Activated T-cell treated with anti-CD3 and anti-CD28 coated beads for 4 hours (primary cell): Measurements from ENCODE around the gene DDR1.
"Not testable (repeated sequence)": the region's sequence is repeated elsewhere in the genome, so short reads cannot be mapped to it uniquely, and the experiment has no call there.

Experiments
- DNase-seq: peaks from one replicate; pipeline ENCODE4 v3.0.0-alpha.2; 2020

DDR1 gene

GRCh38 chr6:30922447-30922852, 38.1 kb downstream of the DDR1 start:
- DNase-seq, result no peak

GRCh38 chr6:30924040-30924627, 39.8 kb downstream of the DDR1 start:
- not testable (repeated sequence) for DNase-seq

- DNase-seq, result no peak
These were observed 42.3 kb downstream of the DDR1 start for GRCh38 chr6:30926644-30927043.

GRCh38 chr6:30927080-30927479, 42.8 kb downstream of the DDR1 start:
- DNase-seq, result not testable (repeated sequence)

- no peak for DNase-seq
These were observed 44.4 kb downstream of the DDR1 start for GRCh38 chr6:30928677-30929076.

GRCh38 chr6:30930506-30930905, 46.2 kb downstream of the DDR1 start:
- DNase-seq, result no peak

- no peak for DNase-seq
These were observed 47.0 kb downstream of the DDR1 start for GRCh38 chr6:30931272-30931671.

GRCh38 chr6:30931969-30932645, 47.8 kb downstream of the DDR1 start, which contains the start of gene SFTA2:
Gene SFTA2, minus strand, starts transcription at chr6:30932170. Its CDS starts 74 bp downstream, at chr6:30932096.
- DNase-seq, result no peak

GRCh38 chr6:30932665-30933365, 48.5 kb downstream of the DDR1 start:
- DNase-seq, result no peak

- no peak for DNase-seq
These were observed 50.7 kb downstream of the DDR1 start for GRCh38 chr6:30935018-30935417.

GRCh38 chr6:30937265-30937664, 52.9 kb downstream of the DDR1 start:
- DNase-seq, result no peak

GRCh38 chr6:30938730-30939129, 54.4 kb downstream of the DDR1 start:
- no peak for DNase-seq

- DNase-seq, result no peak
These were observed 55.2 kb downstream of the DDR1 start for GRCh38 chr6:30939473-30939872.

GRCh38 chr6:30940361-30940986, 56.2 kb downstream of the DDR1 start, which contains the start of gene MUCL3:
Gene MUCL3, plus strand, starts transcription at chr6:30940973. Its CDS starts 27 bp downstream, at chr6:30941000.
- no peak for DNase-seq

- no peak for DNase-seq
These were observed 58.2 kb downstream of the DDR1 start for GRCh38 chr6:30942338-30943060.

GRCh38 chr6:30944051-30944450, 59.7 kb downstream of the DDR1 start:
- no peak for DNase-seq

- DNase-seq, result no peak
These were observed 61.0 kb downstream of the DDR1 start for GRCh38 chr6:30945281-30945680.

- no peak for DNase-seq
These were observed 62.9 kb downstream of the DDR1 start for GRCh38 chr6:30947231-30947630.

GRCh38 chr6:30948811-30949210, 64.5 kb downstream of the DDR1 start:
- DNase-seq, result no peak
